Activated CD8-positive, alpha-beta memory T cell treated with anti-CD3 and anti-CD28 coated beads for 36 hours (primary cell): Measurements from ENCODE around the gene KRTAP9-3. TPM values are rescaled to one million over a fixed set of nuclear protein-coding genes. Genes with fewer than 3 reads are reported as not detected.
"Not testable (repeated sequence)": the region's sequence is repeated elsewhere in the genome, so short reads cannot be mapped to it uniquely, and the experiment has no call there.

Experiments used
- CTCF ChIA-PET: fragments of 350-600 bp; sonication (Branson Sonifier 250); formaldehyde crosslinking; loops from one replicate; lab custom pipeline; 2021; ENCODE audit warnings: antibody characterized with exemption; lab: Charles Lee
- POLR2A ChIA-PET: fragments of 350-600 bp; sonication (Branson Sonifier 250); formaldehyde crosslinking; loops from one replicate; lab custom pipeline; 2021; ENCODE audit warnings: antibody characterized with exemption; lab: Charles Lee
- total RNA-seq, 2 experiments: library from RNA; stranded (reverse); gene quantifications; one replicate each; pipeline ENCODE4 v1.2.3, GENCODE V29; 2021

Gene KRTAP9-3
- total RNA-seq = not detected

GRCh38 chr17:41232399-41233105, at the start of gene KRTAP9-3:
TSS of gene KRTAP9-3 (plus strand) at chr17:41232449. CDS start at chr17:41232502, 53 bp downstream.
- POLR2A ChIA-PET, CTCF ChIA-PET: not testable (repeated sequence)

GRCh38 chr17:41184480-41184961, 47.7 kb upstream of the KRTAP9-3 start, which contains the start of gene KRTAP4-1:
TSS of gene KRTAP4-1 (minus strand) at chr17:41184911. CDS start at chr17:41184854, 57 bp downstream.
- POLR2A ChIA-PET = no interaction called here

GRCh38 chr17:41185001-41185400, 47.2 kb upstream of the KRTAP9-3 start:
- CTCF ChIA-PET = no interaction called here
- POLR2A ChIA-PET = no interaction called here

More at GRCh38 chr17:41184480-41184961, 47.7 kb upstream of the KRTAP9-3 start, which contains the start of gene KRTAP4-1:
- CTCF ChIA-PET = no interaction called here

- ChIA-PET POLR2A (no interaction called here), CTCF (no interaction called here)
These were observed 45.4 kb upstream of the KRTAP9-3 start for GRCh38 chr17:41186872-41187271.

- POLR2A ChIA-PET, CTCF ChIA-PET: not testable (repeated sequence)
These were observed 42.4 kb upstream of the KRTAP9-3 start, which contains the start of gene KRTAP9-1 for GRCh38 chr17:41189837-41190318. TSS of gene KRTAP9-1 (plus strand) at chr17:41189887. CDS start at chr17:41189887, 0 bp downstream.

GRCh38 chr17:41190328-41190727, 41.9 kb upstream of the KRTAP9-3 start:
- POLR2A ChIA-PET = no interaction called here
- CTCF ChIA-PET = no interaction called here

GRCh38 chr17:41196068-41196467, 36.2 kb upstream of the KRTAP9-3 start:
- ChIA-PET POLR2A (no interaction called here), CTCF (no interaction called here)

- CTCF ChIA-PET = no interaction called here
- POLR2A ChIA-PET = no interaction called here
These were observed 32.7 kb upstream of the KRTAP9-3 start for GRCh38 chr17:41199421-41200078.

- ChIA-PET POLR2A (no interaction called here), CTCF (interaction anchor here (0.9 kb wide), 2 partner anchors 10 to 110 kb away, joined by 3 to 4 read pairs; no protein-coding TSS in a partner anchor)
These were observed 20.3 kb upstream of the KRTAP9-3 start for GRCh38 chr17:41211845-41212466.

GRCh38 chr17:41212524-41213169, 19.6 kb upstream of the KRTAP9-3 start:
- POLR2A ChIA-PET = no interaction called here
- CTCF ChIA-PET = no interaction called here

- POLR2A ChIA-PET = no interaction called here
- CTCF ChIA-PET = no interaction called here
These were observed 16.6 kb upstream of the KRTAP9-3 start for GRCh38 chr17:41215681-41216080.

GRCh38 chr17:41223821-41224220, 8.4 kb upstream of the KRTAP9-3 start:
- POLR2A ChIA-PET = no interaction called here
- CTCF ChIA-PET = no interaction called here

- POLR2A ChIA-PET = no interaction called here
- CTCF ChIA-PET = no interaction called here
These were observed 6.2 kb upstream of the KRTAP9-3 start for GRCh38 chr17:41226051-41226450.

GRCh38 chr17:41226598-41227095, 5.6 kb upstream of the KRTAP9-3 start, which contains the start of gene KRTAP9-2:
TSS of gene KRTAP9-2 (plus strand) at chr17:41226648. CDS start at chr17:41226655, 7 bp downstream.
- POLR2A ChIA-PET, CTCF ChIA-PET: not testable (repeated sequence)

- CTCF ChIA-PET = no interaction called here
- POLR2A ChIA-PET = no interaction called here
These were observed 2.2 kb upstream of the KRTAP9-3 start for GRCh38 chr17:41230094-41230493.

- CTCF ChIA-PET = no interaction called here
- POLR2A ChIA-PET = no interaction called here
These were observed 518 bp upstream of the KRTAP9-3 start for GRCh38 chr17:41231731-41232130.

- CTCF ChIA-PET, POLR2A ChIA-PET: not testable (repeated sequence)
These were observed 4.9 kb downstream of the KRTAP9-3 start for GRCh38 chr17:41237116-41237515.

GRCh38 chr17:41237949-41238437, 5.7 kb downstream of the KRTAP9-3 start, which contains the start of gene KRTAP9-8:
TSS of gene KRTAP9-8 (plus strand) at chr17:41237999. CDS start at chr17:41238052, 53 bp downstream.
- POLR2A ChIA-PET, CTCF ChIA-PET: not testable (repeated sequence)
